Osteocyte (in vitro differentiated cells): ENCODE measurements around the gene CPLX1. TPM values are rescaled to one million over a fixed set of nuclear protein-coding genes. Genes with fewer than 3 reads are reported as not detected.

ENCODE experiments used
- DNase-seq: peaks from one replicate; pipeline ENCODE4 v3.0.0; 2021; ENCODE audit warnings: mixed read lengths; ENCODE audit not compliant: unreplicated experiment; ENCODE audit errors: extremely low spot score
- H3K27ac Mint-ChIP-seq: one replicate; pipeline ENCODE4 v1.8.0; 2021; ENCODE audit warnings: mild to moderate bottlenecking, mixed read lengths; ENCODE audit not compliant: unreplicated experiment
- H3K27me3 Mint-ChIP-seq: one replicate; pipeline ENCODE4 v1.8.0; 2021; ENCODE audit warnings: mixed read lengths; ENCODE audit not compliant: unreplicated experiment
- H3K36me3 Mint-ChIP-seq: one replicate; pipeline ENCODE4 v1.8.0; 2021; ENCODE audit warnings: mixed read lengths; ENCODE audit not compliant: unreplicated experiment
- H3K4me1 Mint-ChIP-seq: one replicate; pipeline ENCODE4 v1.8.0; 2021; ENCODE audit warnings: mixed read lengths; ENCODE audit not compliant: unreplicated experiment
- H3K4me3 Mint-ChIP-seq: one replicate; pipeline ENCODE4 v1.8.0; 2021; ENCODE audit warnings: mild to moderate bottlenecking, moderate library complexity, mixed read lengths; ENCODE audit not compliant: unreplicated experiment
- H3K9me3 Mint-ChIP-seq: one replicate; pipeline ENCODE4 v1.8.0; 2021; ENCODE audit warnings: mixed read lengths; ENCODE audit not compliant: unreplicated experiment
- CTCF ChIP-seq: fragments of 200-600 bp; sonication (generic); IDR thresholded peaks from 2 replicates; pipeline ENCODE4 v1.5.0; 2021; ENCODE audit warnings: antibody characterized with exemption, mild to moderate bottlenecking, moderate library complexity
- total RNA-seq: library from RNA; stranded (reverse); gene quantifications from 2 replicates; pipeline ENCODE4 v1.2.1, GENCODE V29; 2021

Gene CPLX1
- total RNA-seq, 1 donor from 2014 or later = not detected

GRCh38 chr4:764405-765169, 61.3 kb downstream of the CPLX1 start:
- TF ChIP-seq CTCF = no peak
- Mint-ChIP-seq H3K27me3 (no peaks in the 10 kb centered on the region), H3K4me1 (peaks cover 8% of the 10 kb centered on the region), H3K27ac (peak overlapping the region; percentile 34), H3K4me3 (no peak overlapping the region), H3K36me3 (peaks cover 63% of the 10 kb centered on the region), H3K9me3 (no peaks in the 10 kb centered on the region)
- no peak for DNase-seq

GRCh38 chr4:763922-764321, 62.0 kb downstream of the CPLX1 start:
- no peak overlapping the region for H3K27ac Mint-ChIP-seq
- no peaks in the 10 kb centered on the region for H3K27me3 Mint-ChIP-seq

GRCh38 chr4:763191-763810, 62.6 kb downstream of the CPLX1 start:
- TF ChIP-seq CTCF = no peak
- Mint-ChIP-seq H3K9me3 (no peaks in the 10 kb centered on the region), H3K36me3 (peaks cover 58% of the 10 kb centered on the region), H3K4me1 (peaks cover 8% of the 10 kb centered on the region), H3K4me3 (no peak overlapping the region), H3K27ac (peak overlapping the region; percentile 48), H3K27me3 (no peaks in the 10 kb centered on the region)
- DNase-seq = no peak

More at GRCh38 chr4:763922-764321, 62.0 kb downstream of the CPLX1 start:
- no peak for TF ChIP-seq CTCF
- Mint-ChIP-seq H3K9me3 (no peaks in the 10 kb centered on the region), H3K36me3 (peaks cover 59% of the 10 kb centered on the region), H3K4me1 (peaks cover 8% of the 10 kb centered on the region), H3K4me3 (no peak overlapping the region)
- no peak for DNase-seq

- H3K27ac Mint-ChIP-seq = peak overlapping the region; percentile 48
- H3K4me3 Mint-ChIP-seq = no peak overlapping the region
- H3K27me3 Mint-ChIP-seq = no peaks in the 10 kb centered on the region
- TF ChIP-seq CTCF = peak; percentile 26
- no peaks in the 10 kb centered on the region for H3K9me3 Mint-ChIP-seq
- peaks cover 54% of the 10 kb centered on the region for H3K36me3 Mint-ChIP-seq
- peaks cover 8% of the 10 kb centered on the region for H3K4me1 Mint-ChIP-seq
- DNase-seq = no peak
These were observed 63.4 kb downstream of the CPLX1 start for GRCh38 chr4:762211-763190.
